CD4-positive, alpha-beta T cell treated with Interleukin-1 beta for 1 hour (primary cell): ENCODE results near the gene RALGPS1.

Experiments used
- DNase-seq, 2 donors: peaks; one replicate each; pipeline ENCODE4 v3.0.0-alpha.2; 2020 to 2022

The RALGPS1 gene

DNA sequence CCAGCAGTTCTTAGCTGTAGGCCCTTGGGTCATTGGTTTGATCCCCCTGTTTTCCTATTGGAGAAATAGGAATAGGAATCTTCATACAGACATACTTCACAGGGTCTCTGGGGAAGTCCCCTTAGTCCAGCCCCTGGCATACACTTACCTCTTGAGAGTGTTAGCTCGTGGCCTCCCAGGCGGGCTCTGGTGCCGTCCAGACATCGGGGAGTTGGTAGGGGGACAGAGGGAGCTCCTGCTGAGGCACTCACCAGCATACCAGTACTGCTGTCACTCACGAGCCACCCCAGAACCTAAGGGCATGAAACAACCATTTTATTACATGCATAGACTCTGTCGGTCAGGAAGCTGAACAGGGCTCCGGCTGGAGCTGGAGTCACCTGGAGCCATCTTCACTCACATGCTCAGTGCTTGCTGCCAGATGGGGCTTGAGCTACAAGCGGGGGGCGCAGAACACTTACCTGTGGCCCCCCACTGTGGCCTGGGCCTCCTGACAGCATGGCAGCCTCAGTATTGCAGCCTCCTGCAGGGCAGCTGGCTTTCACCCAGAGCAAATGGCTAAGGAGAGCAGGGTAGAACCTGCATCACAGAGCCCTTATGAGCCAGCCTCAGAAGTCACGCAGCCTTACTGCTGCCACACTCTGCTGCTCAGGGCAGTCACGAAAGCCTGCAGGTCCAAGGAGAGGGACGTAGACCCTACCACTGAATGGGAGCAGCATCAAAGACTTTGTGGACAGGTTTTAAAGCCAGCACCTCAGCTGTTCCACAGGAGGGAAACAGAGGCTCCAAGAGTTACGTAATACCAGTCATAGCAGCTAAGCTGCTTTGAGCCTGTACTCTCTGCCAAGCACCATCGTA lies 266.1 kb downstream of the RALGPS1 start:
- DNase-seq = no peak

DNA sequence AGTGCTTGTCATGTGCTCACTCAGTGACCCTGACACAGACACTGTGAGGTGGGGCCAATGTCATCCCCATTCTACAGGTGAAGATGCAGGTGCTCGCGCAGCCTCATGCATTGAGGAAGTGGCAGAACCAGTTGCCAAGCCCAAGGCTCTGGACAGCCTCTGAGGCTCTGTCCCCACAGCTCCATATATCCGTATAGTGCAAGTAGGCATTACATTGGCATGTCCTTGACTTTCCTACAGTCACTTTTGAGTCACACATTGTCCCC lies 266.7 kb downstream of the RALGPS1 start:
- no peak for DNase-seq

DNA sequence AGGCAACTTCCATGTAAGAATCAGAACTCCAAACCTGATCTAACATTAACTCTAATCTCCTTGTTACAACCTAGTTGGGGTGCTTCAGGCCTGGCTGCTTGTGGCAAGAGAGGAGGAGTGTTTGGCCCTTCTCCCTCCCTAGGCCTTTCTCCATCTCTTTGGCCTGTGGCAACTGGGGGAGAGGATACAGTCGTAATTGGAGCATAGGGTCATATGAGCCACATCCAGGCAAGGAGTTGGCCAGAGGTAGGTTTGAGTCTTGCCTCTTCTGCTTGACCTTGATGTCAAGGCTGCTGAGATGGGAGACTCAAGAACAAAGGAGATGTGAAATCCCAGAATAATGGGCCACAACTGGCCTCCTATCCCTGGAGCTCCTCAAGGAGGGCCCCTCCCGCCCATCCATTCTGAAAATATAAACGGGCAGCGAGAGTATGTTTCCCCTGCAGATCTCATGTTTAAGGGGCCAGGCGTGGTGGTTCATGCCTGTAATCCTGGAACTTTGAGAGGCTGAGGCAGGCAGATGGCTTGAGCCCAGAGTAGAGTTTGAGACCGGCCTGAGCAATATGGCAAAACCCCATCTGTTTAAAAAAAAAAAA lies 267.1 kb downstream of the RALGPS1 start:
- no peak for DNase-seq

DNA sequence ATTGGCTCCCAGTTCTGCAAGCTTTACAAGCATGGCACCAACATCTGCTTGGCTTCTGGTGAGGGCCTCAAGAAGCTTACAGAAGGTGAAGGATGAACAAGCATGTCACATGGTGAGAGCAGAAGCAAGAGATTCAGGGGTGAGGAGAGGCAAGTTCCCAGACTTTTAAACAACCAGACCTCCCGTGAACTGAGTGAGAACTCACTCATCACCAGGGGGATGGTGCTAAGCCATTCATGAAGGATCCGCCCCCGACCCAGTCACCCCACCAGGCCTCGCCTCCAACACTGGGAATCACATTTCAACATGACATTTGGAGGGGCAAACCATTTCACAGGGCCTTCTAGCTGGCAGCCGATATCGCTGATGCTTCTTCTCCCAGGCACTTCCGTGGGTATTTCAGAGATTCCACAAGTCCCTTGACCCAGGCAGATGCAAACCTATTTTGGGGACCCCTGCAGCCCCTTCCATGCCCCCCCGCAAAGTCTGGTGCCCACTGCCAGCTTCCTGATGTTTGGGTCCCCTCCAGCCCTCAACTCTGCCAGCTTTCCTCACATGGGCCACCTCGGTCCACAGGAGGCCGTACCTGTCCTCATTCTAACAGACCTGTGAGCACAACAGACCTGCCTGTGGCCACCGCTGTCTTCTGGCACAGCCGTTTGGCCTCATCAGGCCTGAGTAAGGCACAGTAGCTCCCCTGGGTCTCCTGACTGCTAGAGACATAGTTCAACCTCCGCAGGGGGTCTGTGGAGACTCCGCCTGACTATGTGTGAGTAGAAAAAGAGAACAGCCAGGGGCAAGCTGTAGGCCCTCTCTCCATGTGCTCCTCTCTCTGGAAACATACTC lies 268.5 kb downstream of the RALGPS1 start:
- DNase-seq = no peak

DNA sequence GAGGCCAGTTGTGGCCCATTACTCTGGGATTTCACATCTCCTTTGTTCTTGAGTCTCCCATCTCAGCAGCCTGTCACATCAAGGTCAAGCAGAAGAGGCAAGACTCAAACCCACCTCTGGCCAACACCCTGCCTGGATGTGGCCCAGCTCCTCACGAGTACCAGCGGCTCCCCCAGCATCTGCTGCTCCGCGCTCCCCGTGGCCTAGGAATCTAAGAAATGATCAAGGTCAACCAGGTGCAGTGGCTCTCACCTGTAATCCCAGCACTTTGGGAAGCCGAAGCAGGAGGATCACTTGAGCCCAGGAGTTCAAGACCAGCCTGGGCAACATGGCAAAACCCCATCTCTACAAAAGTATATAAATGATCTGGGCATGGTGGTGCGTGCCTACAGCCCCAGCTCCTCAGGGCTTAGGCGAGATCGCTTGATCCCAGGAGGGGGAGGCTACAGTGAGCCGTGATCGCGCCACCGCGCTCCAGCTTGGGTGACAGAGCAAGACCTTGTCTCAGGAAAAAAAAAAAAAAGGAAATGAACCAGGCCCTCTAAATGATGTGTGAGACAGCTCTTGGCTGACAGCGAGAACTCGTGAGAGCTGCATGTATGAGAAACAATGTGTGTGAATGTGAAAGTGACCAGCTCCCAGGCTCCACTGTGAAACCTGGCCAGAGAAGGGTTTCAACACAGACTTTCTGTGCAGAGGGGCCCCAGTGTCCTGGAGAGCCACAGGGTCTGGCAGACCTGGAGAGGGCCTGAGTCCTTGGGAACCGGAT lies 269.4 kb downstream of the RALGPS1 start:
- no peak for DNase-seq

DNA sequence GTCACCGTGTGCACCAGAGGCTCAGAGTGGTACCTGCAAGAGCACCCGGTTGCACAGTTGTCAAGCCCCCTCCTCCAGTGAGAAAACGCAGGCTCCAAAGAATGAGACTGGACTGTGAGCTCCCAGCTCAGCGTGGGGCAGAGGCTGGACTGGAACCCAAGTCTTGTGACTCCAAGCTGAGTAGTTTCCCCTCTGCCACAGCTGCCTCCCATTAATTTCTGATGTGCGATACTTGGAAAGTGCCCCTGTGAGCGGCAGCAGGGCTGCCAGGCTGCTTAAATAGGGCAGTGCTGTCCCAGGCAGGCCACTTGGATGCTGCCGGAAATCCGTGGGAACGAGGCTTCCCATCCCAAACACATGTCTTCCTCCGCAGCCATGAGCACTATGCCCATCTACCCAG lies 270.1 kb downstream of the RALGPS1 start:
- DNase-seq = no peak

DNA sequence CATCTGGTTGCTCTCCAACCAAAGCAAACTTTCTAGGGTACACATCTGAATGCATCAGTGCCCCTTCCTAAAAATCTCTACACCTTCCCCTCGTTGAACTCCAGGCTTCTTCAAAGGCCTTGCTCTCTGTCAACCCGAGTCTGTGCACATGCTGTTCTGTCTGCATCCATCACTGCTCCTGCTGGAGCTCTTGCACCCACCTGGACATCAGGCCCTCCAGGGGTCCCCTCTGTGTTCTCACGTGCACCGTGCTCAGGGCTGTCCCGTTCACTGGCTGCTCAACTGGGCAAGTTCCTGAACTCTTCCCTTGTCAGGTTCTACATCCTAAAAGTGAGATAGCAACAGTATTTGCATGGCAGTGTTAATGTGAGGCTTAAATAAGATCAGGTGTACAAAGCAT lies 270.6 kb downstream of the RALGPS1 start:
- DNase-seq = no peak

DNA sequence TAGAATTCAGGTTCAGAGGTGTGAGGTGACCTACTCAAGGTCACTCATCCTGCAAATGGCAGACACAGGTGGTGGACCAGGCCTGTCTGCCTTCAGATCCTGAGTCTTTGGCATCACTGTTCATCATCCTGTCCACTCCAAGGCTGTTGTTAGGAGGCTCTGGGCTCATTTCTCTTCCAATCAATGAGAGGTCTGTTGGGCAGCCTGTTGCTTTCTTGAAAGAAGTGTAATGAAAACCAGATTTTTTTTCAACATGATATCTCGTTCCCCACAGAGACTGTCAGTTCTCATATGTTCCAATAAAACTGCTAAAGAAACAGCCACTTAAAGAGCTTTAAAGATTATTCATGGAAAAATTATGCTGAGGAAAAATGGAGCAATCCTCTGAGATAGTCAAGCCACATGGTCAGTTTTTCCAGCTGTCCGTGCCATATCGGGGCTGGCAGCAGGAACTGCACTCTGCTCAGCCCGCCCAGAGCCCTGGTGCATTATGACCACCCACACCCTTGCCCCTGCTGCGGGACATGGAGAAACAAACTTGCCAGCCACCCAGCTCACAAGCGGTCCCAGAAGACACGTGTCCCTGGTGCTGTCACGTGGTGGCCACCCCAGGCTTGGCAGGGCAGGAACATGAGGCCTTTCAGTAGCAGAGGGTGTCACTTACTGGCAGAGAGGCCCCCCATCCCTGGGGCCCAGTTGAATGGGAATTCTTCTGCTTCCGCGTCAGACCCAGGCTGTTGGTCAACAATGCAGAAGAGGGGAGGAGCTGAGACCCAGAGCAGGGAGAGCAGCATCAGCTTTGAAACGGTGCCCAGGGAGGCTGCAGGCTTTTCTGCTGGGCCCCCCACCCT lies 271.6 kb downstream of the RALGPS1 start:
- no peak for DNase-seq

DNA sequence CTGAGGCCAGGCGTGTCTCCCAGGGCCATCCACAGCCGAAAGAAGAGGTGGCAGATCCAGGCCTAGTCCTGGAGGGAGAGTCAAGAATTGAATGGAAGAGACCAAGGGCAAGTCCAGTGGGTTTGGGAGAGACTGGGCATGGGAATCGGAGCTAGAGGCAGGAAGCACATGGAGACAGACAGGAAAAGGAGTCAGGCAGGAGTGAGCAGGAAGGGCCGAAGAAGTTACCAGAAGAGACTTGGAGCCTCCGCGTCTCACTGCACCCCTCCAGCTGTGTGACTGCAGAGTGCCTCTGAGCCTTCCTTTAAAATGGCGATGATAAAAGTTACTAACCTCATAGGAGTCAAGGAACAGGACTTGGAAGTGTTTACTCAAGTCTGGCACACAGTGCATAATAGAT lies 272.2 kb downstream of the RALGPS1 start:
- no peak for DNase-seq

DNA sequence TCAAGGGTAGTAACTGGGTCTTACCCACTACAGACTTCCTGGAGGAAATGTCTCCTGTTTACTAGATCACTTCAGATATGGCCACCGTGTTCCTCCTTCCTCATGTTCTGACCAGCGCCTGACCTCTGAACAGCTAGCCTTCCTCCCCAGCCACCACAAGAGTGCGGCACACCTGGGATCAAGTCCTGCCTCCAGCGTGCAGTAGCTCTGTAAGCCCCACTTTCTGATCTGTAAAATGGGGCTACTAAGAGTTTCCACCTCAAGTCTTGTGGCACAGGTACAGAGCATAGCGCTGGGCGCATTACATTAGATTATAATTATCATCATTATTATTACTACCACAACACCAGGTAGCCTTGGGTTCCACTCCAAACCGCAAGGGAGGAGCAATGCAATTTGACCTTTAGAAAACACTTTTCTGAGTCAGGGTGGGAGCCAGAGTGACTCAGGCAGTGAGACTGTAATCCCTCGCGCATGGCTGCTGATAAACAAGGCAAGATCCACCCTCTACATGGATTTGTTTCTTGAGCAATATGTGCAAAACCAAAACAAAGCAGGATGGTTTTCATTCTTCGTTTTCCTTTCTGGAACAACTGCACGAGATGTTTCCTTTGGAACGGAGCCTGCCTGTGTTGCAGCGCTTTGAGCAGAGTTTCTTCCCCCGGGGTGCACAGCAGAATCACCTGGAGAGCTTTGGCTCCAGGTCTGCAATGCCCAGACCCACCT lies 272.8 kb downstream of the RALGPS1 start:
- no peak for DNase-seq

DNA sequence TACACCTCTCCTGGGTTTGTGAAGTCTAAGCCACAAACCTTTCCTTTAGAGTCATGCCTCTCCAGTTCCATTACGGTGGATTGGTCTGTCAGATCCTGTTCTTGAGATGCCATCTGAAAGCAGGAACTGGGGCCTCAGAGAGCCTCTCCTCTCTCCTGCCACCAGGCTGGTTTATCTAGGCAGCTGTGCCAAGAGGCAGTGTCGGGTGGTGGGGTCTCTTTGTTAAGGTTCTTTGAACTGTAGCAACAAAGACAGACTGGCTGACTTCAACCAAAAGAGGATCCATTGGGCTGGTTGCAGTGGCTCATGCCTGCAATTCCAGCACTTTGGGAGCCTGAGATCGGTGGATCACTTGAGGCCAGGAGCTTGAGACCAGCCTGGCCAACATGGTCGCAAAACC lies 273.8 kb downstream of the RALGPS1 start:
- DNase-seq = no peak

DNA sequence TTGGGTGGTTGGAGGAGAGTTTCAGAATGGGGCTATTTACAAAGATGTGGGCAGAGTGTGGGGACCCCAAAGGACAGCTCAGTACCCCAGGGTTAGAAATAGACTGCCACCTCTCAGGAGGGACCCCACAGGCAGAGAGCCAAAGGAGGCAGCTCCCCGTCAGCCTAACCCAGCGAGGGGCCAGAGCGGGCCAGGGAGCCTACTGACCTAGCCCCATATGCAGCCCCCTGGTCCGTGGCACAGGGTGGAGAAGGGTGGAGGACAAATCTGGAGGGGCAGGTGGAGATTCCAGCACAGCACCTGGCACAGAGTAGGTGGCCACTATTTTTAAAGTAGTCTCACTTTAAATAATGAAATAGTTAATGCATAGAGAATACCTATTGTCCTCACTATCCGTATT lies 275.0 kb downstream of the RALGPS1 start:
- no peak for DNase-seq

DNA sequence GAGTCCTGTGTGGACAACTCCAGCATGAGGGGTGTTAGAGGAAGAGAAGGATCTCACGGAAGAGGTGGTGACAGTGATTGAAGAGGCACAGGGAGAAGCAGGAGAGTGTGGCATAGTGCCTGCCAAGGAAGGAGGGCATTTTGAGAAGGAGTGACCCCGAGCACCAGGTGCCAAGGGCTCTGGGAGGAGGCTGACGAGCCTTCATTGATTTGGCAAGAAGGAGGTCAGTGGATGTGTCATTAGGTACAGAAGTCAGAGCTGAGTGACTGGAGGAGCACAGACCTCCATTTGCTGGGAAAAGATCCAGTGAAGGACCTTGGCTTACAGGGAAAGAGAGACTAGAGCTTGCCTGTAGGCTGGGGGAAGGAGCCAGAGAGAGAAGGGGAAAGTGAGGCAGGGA lies 278.2 kb downstream of the RALGPS1 start:
- no peak for DNase-seq

DNA sequence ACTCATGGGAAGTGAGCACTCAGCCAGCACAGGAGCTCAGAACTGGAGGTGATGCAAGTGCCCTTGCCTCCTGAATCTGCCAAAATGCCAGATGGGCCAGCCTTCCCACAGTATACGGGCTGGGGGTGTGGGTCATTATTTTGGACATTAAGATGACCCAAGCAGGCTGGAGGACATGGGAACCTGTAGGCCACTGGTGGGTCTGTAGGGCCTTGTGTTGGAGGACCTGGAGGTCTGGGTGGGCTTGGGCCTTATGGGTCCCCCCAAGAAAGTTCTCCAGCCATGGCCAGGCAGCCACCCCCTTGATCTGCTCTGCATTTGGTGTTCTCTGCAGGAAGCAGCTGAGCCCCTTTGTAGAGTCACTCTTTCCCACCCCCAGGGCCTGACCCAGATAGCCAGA lies 278.9 kb downstream of the RALGPS1 start:
- DNase-seq = no peak

DNA sequence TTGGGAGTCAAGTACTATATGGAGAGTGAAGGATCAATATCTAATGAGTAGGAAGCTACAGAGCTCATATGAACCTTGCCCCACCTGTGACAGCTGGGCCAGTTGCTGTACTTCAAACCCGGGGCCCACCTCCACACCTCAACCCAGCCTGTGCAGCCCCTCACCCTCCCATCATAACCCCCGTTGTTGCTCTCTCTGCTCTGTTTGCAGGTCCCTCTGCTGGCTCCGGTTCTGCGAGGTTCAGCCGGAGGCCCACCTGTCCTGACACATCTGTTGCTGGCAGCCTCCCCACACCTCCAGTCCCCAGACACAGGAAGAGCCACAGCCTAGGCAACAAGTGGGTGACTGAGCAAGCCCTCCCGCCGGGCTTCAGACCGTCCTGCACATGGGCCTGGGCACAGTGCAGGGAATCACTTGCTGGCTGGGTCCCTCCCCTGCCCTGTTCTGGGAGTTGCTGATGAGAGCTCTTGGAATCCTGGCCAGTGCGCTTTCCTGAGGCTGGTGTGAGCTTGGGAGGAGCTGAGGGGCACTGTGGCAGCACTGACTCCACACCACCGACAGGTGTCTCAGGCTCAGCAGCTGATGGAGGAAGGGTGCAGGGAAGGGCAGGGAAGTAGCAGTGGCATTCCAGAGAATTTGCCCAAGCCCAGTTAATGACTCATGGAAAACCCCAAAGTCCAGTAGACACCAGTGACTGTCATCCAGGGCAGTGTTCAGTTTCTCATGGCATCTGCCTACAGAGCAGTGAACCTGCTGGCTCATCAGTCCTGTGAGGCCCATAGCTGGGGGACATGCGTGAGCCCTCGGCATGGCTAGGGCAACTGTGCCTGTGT lies 280.5 kb downstream of the RALGPS1 start:
- no peak for DNase-seq

DNA sequence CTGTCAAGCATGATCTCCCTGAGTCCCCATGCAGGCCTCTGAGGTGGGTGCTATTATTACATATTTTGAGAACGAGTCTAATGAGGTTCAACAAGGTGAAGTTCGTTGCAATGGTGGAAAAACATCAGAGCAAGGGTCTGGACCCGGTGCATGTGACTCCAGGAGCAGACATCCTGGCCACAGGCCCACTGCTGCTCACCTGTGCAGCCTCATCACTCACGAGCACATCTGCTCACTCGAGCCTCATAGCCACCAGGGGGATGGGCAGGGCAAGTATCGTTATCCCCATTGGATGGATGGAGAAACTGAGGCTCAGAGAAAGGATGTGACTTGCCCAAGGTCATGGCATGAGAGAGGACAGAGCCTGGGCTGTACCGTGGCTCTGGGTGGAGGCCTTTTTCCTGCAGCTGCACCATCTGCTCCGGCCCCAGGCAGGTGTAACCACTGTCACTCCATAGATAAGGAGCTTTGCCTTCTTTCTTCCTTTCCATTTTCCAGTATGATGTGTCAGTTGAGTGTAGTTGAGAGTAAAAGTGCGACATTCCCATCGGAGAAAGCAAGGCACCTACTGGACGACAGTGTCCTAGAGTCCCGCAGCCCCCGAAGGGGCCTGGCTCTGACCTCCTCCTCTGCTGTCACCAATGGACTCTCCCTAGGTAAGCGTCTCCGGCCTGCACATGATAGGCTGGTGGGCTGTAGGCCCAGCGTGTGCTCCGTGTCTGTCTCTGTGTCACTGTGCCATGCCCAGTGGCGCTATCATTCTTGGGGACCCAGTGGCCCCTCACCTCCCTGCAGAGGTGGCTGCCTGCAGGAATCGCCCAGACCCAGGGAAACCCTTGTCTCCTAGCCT lies 281.6 kb downstream of the RALGPS1 start:
- no peak for DNase-seq

DNA sequence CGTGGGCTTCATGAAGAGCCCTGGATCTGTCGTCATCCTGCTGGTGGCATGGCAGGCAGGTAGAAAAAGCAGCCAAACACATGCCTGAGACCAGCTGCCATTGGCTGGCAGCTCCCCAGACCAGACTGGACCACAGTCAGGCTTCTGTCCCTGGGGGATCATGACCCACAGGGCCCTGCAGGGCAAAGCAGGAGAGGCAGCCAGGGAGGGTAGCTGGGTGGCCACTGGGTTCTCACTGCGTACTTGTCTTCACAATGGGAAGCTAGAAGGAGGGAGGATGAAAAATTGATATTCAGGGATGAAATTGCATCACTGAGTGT lies 282.2 kb downstream of the RALGPS1 start:
- no peak for DNase-seq

DNA sequence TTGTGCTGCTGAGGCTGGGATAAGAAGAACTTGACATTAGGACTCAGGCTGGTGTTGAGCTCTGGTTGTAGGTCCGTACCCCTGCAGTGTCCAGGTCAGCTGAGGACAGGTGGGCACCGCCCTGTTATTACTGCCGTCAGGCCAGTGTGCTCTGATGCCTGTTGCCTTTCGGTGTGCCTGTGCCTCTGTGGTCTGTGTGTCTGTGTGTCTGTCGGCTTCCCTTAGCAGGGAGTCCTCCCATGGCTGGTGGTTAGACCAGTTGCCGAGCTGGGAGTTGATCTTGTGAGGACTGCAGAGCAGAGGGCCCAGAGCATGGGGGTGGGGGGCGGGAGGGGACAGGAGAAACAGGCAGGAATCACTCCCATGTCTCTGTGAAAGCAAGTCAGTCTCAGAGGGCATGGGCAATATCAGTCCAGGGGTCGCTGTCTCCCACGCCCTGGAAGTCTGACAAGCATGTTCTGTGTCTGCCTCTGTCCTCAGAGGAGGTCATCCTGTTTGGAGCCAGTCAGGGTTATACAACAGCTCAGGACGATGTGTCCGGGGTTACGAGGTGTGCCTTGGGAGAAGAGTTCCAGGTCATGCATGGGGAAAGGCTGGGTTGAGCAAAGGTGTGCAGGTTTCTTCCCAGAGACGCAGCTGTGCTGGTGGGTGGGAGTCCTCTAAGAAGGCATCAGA lies 282.7 kb downstream of the RALGPS1 start:
- DNase-seq = no peak

DNA sequence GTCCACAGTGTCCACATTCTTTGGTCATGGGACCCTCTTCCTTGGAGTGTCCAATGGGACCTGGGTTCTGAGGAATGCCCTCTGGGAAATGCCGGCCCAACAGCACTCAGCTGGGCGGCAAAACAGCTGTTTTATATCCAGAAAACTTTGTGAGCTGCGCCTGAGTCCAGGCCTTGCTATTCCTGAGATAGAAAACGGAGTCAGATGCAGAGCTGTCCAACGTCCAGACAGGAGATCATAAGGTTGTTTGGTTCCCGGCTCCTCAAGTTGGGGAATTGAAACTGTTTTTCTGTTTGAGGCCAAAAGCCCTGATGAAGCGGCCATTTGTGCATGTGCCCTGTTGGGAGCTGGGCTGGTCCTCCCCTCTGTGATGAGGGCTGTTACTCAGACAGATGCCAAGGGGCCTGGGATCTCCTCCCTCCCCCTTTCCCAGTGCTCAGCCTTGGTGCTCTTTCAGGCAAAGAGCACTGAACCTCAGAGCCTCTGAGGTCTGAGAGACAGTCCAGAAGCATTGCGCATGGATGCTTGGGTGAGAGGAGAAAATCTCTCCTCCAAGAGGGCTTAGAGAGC lies 283.4 kb downstream of the RALGPS1 start:
- DNase-seq = no peak
